Activated naive CD4-positive, alpha-beta T cell treated with anti-CD3 and anti-CD28 coated beads, Interleukin-2, amount 50 U/mL, for 72 hours (primary cell): ENCODE results near the gene PPIG. TPM values are rescaled to one million over a fixed set of nuclear protein-coding genes. Genes with fewer than 3 reads are reported as not detected.
A peak's percentile ranks its signal among the peaks of the same experiment; 100 is the strongest.
"Not testable (repeated sequence)": the region's sequence is repeated elsewhere in the genome, so short reads cannot be mapped to it uniquely, and the experiment has no call there.

Source experiments
- ATAC-seq, 2 donors: fragments of 150-1000 bp; cut with Tn5 transposase; 2 replicates each; pipeline ENCODE4 v1.10.0; 2021; ENCODE audit warnings: mild to moderate bottlenecking in 2 of 2, moderate library complexity in 2 of 2
- DNase-seq, 2 donors: peaks; one replicate each; pipeline ENCODE4 v3.0.0; 2021 to 2022; ENCODE audit warnings: low spot score in 2 of 2
- H3K27ac Mint-ChIP-seq, 2 donors: one replicate each; pipeline ENCODE4 v1.8.0; 2022; ENCODE audit warnings: mild to moderate bottlenecking in 2 of 2, mixed read lengths in 2 of 2
- H3K36me3 Mint-ChIP-seq, 2 donors: one replicate each; pipeline ENCODE4 v1.8.0; 2022; ENCODE audit warnings: mixed read lengths in 2 of 2
- H3K9me3 Mint-ChIP-seq, 2 donors: one replicate each; pipeline ENCODE4 v1.8.0; 2022; ENCODE audit warnings: mixed read lengths in 2 of 2
- total RNA-seq, 2 donors: library from RNA; stranded (reverse); gene quantifications; one replicate each; pipeline ENCODE4 v1.2.3, GENCODE V29; 2022

Gene PPIG
- 10 to 100 TPM; 55.3 to 76.8 TPM for total RNA-seq

DNA sequence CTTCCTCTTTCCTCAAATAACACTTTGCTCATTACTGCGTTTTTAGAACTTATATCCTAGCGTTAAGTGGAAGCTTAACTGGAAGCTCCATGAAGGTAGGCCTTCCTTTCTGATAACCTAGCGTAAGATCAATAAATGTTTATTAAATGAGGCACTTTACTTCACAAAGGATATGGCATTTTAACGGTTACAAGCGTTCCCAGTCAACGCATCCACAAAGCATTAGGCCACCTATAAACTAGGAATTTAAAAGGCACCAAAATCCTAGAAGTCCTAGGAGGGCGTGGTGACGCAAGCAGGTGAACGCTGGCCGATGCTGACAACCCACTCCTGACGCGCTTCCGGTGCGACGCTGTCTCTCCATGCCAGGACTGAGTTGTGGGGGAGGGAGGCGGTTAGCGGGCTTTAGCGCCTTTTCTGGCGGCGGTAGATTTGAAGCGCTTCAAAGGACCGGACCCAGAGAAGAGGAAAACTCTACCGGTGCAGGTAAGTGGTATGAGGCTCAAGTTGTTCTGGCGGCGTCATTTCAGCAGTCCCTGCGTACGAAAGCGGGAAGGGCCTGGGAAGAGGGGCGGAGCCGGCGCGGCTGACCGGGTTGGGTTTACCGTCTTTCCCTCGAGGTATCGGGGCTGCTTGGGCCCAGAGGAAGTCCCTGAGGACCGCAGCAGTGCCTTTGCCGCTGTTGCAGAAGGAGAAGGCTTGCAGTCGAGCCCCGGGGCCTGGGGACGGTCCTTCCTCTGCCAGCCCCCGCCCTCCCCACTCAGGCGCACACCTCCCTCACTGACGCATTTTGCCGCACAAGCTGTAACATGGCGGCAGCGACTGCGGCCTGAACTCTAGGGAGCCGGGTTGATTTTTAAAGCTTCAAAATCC, at the start of gene PPIG:
TSS of gene PPIG (plus strand) at position 347 of the 873 bp plus-strand sequence. CDS start 19,691 bp downstream, outside the sequence.
- Mint-ChIP-seq H3K36me3 (peaks cover 20 to 33% of the 10 kb centered on the region in 2 donors), H3K27ac (peak within 1 kb of the TSS; percentile 98 to 99), H3K9me3 (peaks cover 4 to 13% of the 10 kb centered on the region in 2 donors)
- ATAC-seq (peak; percentile 92 to 93), DNase-seq (peak; percentile 77 to 85)

DNA sequence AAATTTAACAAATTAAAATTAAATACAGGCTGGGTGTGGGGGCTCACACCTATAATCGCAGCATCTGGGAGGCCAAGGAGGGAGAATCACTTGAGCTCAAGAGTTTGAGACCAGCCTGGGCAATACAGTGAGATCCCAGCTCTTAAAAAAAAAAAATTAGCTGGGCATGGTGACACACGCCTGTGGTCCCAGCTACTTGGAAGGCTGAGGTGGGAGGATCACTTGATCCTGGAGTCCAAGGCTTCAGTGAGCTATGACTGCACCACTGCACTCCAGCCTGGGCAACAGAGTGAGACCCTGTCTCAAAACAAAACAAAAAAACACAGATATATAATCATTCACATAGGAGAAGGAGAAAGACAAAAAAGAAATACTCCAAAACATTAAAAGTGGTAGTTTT, 44.7 kb upstream of the PPIG start:
- H3K36me3 Mint-ChIP-seq, ATAC-seq, DNase-seq, H3K9me3 Mint-ChIP-seq: not testable (repeated sequence)
- peak overlapping the region in 1 of 2 donors; percentile 88 for H3K27ac Mint-ChIP-seq

DNA sequence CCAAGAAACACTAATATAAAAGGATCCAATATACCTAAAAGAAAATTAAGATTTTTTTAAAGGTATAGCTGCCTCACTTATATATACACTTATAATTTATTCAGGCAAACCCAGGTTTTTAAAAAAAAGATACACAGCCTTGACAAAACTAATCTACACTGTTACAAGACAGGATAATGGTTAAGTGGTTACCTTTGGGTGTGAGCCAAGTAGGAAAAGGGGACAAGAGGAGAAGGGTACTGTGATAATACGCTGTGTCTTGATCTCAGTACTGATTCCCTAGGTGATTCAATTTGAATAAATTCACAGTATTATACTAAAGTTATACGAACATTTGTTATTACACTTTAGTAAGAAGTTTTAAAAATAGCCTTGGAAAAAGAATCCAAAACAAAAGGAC, 44.0 kb upstream of the PPIG start:
- H3K36me3 Mint-ChIP-seq = no peaks in the 10 kb centered on the region
- no peak for ATAC-seq
- no peaks in the 10 kb centered on the region for H3K9me3 Mint-ChIP-seq
- DNase-seq = no peak
- H3K27ac Mint-ChIP-seq = no peak overlapping the region

DNA sequence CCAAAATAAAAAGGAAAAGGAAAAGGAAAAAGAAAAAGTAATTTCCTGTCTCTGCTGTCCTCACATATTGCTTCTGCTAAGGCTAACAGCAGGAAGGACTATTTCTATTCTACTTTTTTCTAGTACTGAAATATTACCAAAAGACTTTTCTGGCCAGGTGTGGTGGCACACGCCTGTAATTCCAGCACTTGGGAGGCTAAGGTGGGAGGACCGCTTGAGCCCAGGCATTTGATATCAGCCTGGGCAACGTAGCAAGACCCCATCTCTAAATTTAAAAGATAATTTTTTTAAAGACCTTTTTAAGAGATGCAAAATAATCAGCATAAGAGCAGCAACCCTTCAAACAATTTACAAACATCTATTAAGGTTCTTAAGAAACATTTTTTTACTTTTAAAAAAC, 41.7 kb upstream of the PPIG start:
- DNase-seq (no peak), ATAC-seq (no peak)
- H3K36me3 Mint-ChIP-seq = no peaks in the 10 kb centered on the region
- H3K9me3 Mint-ChIP-seq = no peaks in the 10 kb centered on the region
- no peak overlapping the region for H3K27ac Mint-ChIP-seq

DNA sequence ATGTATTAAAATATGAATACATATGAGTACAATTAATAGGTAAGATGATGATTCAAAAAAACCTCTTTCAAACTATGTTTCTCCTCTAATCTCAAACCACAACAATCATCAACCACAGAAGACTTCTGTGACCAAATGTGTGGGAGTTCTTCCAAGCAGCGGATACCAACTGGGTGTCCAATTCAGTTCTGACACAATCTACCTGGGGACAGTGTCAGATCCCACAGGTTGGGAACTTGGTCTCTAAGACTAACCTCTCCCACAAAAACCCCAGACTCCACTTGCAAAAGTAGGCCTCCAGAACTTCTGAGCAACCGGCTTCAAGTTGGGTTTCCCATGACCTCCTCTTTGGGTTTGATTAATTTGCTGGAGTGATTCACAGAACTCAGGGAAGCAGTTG, 37.4 kb upstream of the PPIG start:
- no peaks in the 10 kb centered on the region for H3K9me3 Mint-ChIP-seq
- DNase-seq (no peak), ATAC-seq (peak; percentile 41 to 58)
- no peaks in the 10 kb centered on the region for H3K36me3 Mint-ChIP-seq
- H3K27ac Mint-ChIP-seq = no peak overlapping the region

DNA sequence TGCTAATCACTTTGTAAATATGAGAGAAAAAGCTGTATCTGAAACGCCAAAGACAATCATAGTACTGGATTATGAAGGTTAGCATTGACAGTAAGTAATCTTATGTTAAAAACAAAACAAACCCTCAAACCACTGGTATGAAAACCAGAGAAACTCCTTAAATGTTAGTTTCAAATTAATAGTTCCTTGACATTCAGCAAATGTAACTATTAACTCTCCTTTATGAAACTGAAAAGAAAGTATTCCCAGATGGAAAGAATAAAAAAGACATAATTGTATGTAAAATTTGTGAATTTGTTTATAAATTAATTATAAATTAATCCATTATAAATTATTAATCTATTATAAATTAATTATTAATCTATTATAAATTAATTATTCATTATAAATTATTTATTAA, 22.8 kb upstream of the PPIG start:
- Mint-ChIP-seq H3K36me3 (peaks cover 0 to 33% of the 10 kb centered on the region in 2 donors), H3K9me3 (no peaks in the 10 kb centered on the region), H3K27ac (peak overlapping the region; percentile 63 to 88)
- DNase-seq (no peak), ATAC-seq (peak in 1 of 2 donors; percentile 16)

DNA sequence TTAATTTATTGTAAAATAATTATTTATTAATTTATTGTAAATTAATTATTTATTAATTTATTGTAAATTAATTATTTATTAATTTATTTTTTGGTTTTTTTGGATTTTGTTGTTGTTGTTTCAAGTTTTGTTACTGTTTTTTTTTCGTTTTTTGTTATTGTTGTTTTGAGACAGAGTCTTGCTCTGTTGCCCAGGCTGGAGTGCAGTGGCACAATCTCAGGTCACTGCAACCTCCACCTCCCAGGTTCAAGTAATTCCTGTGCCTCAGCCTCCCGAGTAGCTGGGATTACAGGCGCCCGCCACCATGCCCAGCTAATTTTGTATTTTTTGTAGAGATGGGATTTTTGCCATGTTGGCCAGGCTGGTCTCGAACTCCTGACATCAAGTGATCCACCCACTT, 22.1 kb upstream of the PPIG start:
- ATAC-seq, H3K9me3 Mint-ChIP-seq, DNase-seq: not testable (repeated sequence)
- Mint-ChIP-seq H3K36me3 (peaks cover 0 to 33% of the 10 kb centered on the region in 2 donors), H3K27ac (peak overlapping the region in 1 of 2 donors; percentile 88)

DNA sequence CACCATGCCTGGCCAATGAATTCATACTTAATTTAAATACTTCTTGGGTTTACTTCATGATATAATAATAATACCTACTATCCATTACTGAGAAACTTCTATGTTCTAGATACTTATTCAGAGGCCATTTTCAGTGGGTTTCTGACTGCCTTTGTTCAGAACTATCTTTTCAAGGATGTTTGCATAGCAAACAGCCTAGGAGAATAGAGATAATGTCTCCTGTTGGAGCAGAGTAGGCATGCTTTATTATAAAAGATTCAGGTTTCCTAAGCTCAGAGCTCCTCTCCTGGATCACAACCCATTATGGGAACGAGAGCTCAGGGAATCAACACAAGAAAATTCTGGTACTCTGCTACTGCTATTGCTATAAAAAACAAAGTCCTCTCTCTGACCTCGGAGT, 21.6 kb upstream of the PPIG start:
- DNase-seq = no peak
- Mint-ChIP-seq H3K36me3 (peaks cover 0 to 33% of the 10 kb centered on the region in 2 donors), H3K27ac (peak overlapping the region in 1 of 2 donors; percentile 88), H3K9me3 (no peaks in the 10 kb centered on the region)
- ATAC-seq = peak; percentile 40 to 44

DNA sequence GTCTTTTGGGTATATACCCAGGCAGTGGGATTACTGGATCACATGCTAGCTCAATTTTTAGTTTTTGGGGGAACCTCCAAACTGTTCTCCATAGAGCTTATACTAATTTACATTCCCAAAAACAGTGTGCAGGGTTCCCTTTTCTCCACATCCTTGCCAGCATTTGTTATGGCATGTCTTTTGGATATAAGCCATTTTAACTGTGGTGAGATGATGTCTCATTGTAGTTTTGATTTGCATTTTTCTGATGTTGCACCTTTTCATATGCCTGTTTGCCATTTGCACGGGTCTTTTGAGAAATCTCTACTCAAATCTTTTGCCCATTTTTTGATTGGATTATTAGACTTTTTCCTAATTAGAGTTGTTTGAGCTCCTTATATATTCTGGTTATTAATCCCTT, 18.5 kb upstream of the PPIG start:
- ATAC-seq = no peak
- H3K36me3 Mint-ChIP-seq = peaks cover 0 to 24% of the 10 kb centered on the region in 2 donors
- H3K9me3 Mint-ChIP-seq = no peaks in the 10 kb centered on the region
- DNase-seq = no peak
- no peak overlapping the region for H3K27ac Mint-ChIP-seq

DNA sequence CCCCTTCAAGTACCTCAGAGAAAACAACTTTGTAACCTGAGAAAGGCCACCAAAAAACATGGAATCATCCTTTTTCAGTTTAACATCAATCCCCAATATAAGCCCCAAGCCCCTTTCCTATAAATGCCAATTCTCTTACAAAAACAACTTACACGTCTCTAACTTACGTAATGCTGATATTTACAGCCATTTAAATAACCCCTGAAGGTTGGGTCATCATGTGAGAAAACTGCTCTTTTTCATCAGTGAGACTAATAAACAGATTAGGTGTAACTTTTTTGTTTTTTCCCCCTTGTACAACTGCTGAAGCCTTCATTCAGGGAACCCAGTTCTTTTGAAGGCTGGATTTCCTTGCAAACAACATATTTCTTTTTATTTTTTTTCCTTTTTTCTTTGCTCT, 14.2 kb upstream of the PPIG start:
- Mint-ChIP-seq H3K36me3 (peaks cover 9 to 14% of the 10 kb centered on the region in 2 donors), H3K27ac (no peak overlapping the region)
- ATAC-seq = no peak

DNA sequence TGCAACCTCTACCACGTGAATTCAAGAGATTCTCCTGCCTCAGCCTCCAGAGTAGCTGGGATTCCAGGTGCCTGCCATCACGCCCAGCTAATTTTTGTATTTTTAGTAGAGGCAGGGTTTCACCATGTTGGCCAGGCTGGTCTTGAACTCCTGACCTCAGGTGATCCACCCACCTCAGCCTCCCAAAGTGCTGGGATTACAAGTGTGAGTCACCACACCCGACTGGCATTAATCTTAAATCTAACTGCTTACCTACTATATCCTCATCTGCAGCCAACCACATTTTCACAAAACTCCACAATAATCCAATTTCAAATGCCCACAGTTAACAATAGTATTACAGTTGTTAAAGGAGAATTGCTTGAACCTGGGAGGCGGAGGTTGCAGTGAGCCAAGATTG, 13.4 kb upstream of the PPIG start:
- not testable (repeated sequence) for DNase-seq, H3K9me3 Mint-ChIP-seq, H3K27ac Mint-ChIP-seq, H3K36me3 Mint-ChIP-seq, ATAC-seq

More for the DNA sequence above, 14.2 kb upstream of the PPIG start:
- H3K9me3 Mint-ChIP-seq = no peaks in the 10 kb centered on the region
- no peak for DNase-seq

DNA sequence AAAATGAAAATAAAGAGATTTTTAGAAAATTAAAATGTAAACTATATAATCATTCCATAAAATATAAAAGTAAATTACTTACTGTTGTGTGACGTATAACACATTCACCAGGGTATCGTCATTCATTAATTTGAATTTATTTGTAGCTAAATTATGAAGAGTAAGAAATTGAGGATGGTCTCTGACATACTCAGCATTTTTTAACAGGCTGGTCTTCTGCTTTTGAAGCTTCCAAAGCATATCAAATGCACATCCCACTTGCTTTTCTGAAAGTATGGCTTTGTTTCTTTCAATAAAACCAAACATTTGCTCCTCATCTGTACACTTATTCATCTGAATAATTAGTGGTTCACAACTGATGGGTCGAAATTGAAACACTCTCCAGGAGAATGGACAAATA, 12.6 kb upstream of the PPIG start:
- H3K36me3 Mint-ChIP-seq = peaks cover 5 to 9% of the 10 kb centered on the region in 2 donors
- no peaks in the 10 kb centered on the region for H3K9me3 Mint-ChIP-seq
- H3K27ac Mint-ChIP-seq = no peak overlapping the region
- DNase-seq = no peak
- ATAC-seq = no peak

DNA sequence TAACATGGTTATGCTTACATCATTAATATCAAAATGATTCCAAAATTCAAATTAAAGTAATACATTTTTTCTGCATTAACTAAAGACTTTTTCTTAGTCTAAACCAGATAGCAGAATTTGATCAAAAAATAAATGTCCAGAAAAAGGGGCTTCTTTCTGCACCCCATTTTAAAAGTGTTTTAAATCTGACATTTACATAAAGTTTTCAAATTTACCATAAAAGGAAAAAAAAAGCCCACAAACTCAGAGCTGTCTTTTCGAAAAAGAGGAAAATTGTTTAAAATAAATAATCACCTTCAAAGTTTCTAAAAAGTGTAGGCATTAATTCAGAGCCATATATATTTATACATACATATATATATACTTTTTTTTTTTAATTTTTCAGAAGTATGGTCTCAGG, 12.0 kb upstream of the PPIG start:
- Mint-ChIP-seq H3K27ac (no peak overlapping the region), H3K9me3 (no peaks in the 10 kb centered on the region), H3K36me3 (peaks cover 5 to 9% of the 10 kb centered on the region in 2 donors)
- ATAC-seq = no peak
- no peak for DNase-seq

DNA sequence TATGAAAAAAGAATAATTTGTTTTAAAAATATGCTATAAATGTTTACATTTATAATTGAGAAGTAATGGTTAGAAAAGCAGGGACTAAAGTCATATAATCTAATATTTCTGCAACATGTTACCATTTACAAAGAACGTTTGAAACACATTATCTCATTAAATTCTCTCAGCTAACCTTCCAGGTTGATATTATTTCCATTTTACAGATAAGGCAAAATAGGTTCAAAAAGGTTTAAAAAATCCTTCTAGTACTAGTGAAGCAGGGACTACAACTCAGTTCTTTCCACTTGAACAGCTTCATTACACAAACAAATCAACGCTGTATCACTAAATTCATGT, 11.4 kb upstream of the PPIG start:
- Mint-ChIP-seq H3K27ac (peak overlapping the region in 1 of 2 donors; percentile 90), H3K36me3 (peaks cover 5 to 9% of the 10 kb centered on the region in 2 donors), H3K9me3 (no peaks in the 10 kb centered on the region)
- ATAC-seq = no peak
- no peak for DNase-seq

DNA sequence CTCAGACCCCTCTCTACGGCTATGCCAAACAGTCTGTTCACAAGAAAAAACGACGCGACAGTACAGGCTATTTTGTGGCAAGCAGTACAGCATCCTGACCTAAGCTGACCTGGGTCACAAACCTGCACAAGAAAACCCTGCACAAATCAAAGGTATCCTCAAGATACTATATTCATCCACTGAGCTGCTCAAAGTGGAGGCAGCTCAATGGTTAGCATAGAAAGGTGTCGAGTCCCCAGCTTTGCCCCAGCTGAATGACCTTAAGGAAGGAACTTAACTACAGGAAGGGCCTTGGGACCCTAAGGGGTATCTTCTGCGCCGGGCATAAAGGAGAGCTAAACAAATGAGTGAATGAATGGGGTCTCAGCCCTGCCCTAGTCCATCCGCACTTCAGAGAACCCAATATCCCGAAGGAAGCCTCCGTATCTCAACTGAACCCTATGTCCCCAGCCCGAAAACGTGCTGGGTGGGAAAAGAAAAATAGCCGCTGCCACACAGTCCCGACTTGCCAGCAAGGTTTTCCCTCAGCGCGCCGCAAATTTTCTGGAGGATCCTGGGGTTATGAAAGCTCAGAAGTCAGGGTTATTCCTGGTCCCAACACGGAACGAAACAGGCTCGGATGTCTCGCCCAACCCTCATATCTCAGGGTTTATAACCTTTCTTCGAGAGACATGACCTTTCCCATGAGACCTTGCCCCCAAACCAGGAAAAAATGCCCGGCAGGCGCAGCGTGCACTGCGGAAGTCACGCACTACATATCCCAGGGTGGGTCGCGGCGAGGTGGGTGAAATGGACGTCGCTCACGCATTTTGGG, 10.8 kb upstream of the PPIG start, which contains the start of gene FASTKD1:
TSS of gene FASTKD1 (minus strand) at position 706 of the 814 bp plus-strand sequence. CDS start 1,836 bp downstream, outside the sequence.
- ATAC-seq (peak; percentile 96 to 99), DNase-seq (peak; percentile 75 to 80)
- peaks cover 5 to 9% of the 10 kb centered on the region in 2 donors for H3K36me3 Mint-ChIP-seq
- peak within 1 kb of the TSS; percentile 90 to 92 for H3K27ac Mint-ChIP-seq
- no peaks in the 10 kb centered on the region for H3K9me3 Mint-ChIP-seq

DNA sequence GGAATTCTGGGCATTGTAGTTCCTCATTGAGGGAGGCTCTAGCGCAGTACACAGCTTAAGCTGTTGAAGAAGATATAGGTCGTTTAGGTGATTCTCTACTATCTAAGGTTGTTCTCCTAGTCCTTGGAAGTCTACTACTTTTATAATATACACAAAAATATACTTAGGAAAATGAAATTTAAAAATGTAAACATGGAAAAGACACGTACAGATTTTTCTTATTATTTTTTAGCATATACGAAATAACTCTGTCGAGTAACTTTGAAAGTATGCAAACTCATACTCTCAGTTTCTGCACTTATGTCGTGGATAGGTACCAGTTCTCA, 10.2 kb upstream of the PPIG start:
- H3K27ac Mint-ChIP-seq = peak overlapping the region; percentile 90 to 92
- ATAC-seq = no peak
- no peaks in the 10 kb centered on the region for H3K9me3 Mint-ChIP-seq
- DNase-seq = no peak
- peaks cover 5 to 9% of the 10 kb centered on the region in 2 donors for H3K36me3 Mint-ChIP-seq

DNA sequence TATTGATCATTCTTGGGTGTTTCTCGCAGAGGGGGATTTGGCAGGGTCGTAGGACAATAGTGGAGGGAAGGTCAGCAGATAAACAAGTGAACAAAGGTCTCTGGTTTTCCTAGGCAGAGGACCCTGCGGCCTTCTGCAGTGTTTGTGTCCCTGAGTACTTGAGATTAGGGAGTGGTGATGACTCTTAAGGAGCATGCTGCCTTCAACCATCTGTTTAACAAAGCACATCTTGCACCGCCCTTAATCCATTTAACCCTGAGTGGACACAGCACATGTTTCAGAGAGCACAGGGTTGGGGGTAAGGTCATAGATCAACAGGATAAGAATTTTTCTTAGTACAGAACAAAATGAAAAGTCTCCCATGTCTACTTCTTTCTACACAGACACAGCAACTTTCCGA, 9.6 kb upstream of the PPIG start:
- H3K36me3 Mint-ChIP-seq, H3K27ac Mint-ChIP-seq: not testable (repeated sequence)

More for the DNA sequence above, 9.6 kb upstream of the PPIG start:
- not testable (repeated sequence) for H3K9me3 Mint-ChIP-seq, DNase-seq, ATAC-seq
